IPS-15b (cell line): ENCODE results near the gene HDAC11.

Experiments
- H3K27me3 ChIP-seq: one replicate; pipeline ENCODE4 v1.6.1; 2013; ENCODE audit warnings: low read length; ENCODE audit not compliant: control insufficient read depth, insufficient read depth
- H3K36me3 ChIP-seq: one replicate; pipeline ENCODE4 v1.6.1; 2013; ENCODE audit warnings: low read length; ENCODE audit not compliant: control insufficient read depth, insufficient read depth
- H3K4me1 ChIP-seq: one replicate; pipeline ENCODE4 v1.6.1; 2013; ENCODE audit warnings: mild to moderate bottlenecking, low read length; ENCODE audit not compliant: control insufficient read depth, insufficient read depth
- H3K4me3 ChIP-seq: one replicate; pipeline ENCODE4 v1.5.1; 2013; ENCODE audit warnings: low read depth, low read length
- H3K9ac ChIP-seq: one replicate; pipeline ENCODE4 v1.6.1; 2013; ENCODE audit warnings: low read depth, mild to moderate bottlenecking, low read length
- H3K9me3 ChIP-seq: one replicate; pipeline ENCODE4 v1.6.1; 2013; ENCODE audit warnings: mild to moderate bottlenecking, low read length; ENCODE audit not compliant: control insufficient read depth, insufficient read depth

Gene HDAC11

DNA sequence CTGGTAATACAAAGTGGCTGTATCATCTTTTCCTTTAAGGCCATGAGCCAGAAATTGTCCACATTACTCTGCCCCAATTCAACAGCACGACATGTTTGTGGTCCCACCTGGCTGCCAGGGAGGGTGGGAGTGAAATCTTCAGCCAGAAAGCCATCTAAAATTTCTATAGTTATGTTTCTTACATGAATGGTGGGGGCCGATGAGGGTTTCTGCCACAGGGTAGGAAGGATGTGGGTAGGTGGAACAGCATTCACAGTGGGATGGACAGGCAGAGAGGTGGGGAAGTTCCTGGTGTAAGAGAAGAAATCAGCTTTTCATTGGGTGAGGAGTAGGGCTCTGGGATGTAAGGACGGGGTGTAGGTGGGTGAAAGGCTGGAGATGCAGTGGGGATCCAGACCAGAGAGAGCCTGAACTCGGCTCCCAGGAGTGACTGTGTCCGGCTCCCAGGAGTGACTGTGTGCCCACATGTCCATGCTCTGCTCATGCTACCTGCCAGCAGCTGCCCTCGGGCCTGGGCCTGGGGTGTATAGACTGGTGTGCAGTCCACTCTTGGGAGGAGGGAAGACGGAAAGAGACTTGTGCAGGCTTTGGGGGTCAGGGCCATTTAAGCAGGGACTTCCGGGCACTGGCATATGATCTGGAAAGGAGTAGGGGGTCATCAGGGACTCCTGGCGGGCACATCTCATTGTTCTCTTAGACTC, 65.0 kb downstream of the HDAC11 start:
- Histone ChIP-seq H3K36me3 (no peaks in the 10 kb centered on the region), H3K9me3 (no peaks in the 10 kb centered on the region), H3K9ac (no peak overlapping the region), H3K4me3 (no peak overlapping the region), H3K4me1 (peaks cover 9% of the 10 kb centered on the region), H3K27me3 (peaks cover 12% of the 10 kb centered on the region)

- no peak overlapping the region for H3K9ac ChIP-seq
- H3K36me3 ChIP-seq, result no peaks in the 10 kb centered on the region
- H3K4me3 ChIP-seq, result no peak overlapping the region
- H3K27me3 ChIP-seq, result peaks cover 13% of the 10 kb centered on the region
- no peaks in the 10 kb centered on the region for H3K9me3 ChIP-seq
- peaks cover 9% of the 10 kb centered on the region for H3K4me1 ChIP-seq
These were observed 65.9 kb downstream of the HDAC11 start for GRCh38 chr3:13545952-13546454.

DNA sequence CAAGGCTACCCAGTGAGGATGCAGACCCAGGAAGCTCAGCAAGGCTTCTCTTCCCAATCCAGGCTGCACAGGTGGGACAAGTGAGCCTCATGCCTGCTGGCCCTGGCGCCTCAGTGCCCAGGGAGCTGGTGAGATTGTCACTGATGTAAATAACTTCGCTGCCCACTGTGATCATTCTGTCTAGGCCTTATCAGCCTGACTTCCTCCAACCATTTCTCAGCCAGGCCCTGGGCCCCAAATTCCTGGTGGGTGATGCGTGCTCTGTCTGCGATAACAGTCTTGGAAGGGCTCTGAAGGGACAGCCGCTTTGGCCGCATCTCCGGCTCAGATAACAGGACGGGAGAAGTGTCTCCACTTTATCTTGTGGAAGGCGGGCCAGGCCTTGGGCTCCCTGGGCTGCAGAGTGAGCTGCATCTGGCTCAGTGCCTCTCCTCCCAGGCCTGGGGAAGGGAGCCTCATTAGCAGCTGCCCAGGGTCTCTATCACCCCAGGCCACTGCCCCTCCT, 66.6 kb downstream of the HDAC11 start:
- Histone ChIP-seq H3K9ac (no peak overlapping the region), H3K9me3 (no peaks in the 10 kb centered on the region), H3K27me3 (peaks cover 13% of the 10 kb centered on the region), H3K4me1 (peaks cover 9% of the 10 kb centered on the region), H3K4me3 (no peak overlapping the region), H3K36me3 (no peaks in the 10 kb centered on the region)

- Histone ChIP-seq H3K4me1 (peaks cover 9% of the 10 kb centered on the region), H3K9ac (no peak overlapping the region), H3K9me3 (no peaks in the 10 kb centered on the region), H3K4me3 (peak overlapping the region; percentile 37), H3K36me3 (no peaks in the 10 kb centered on the region), H3K27me3 (peaks cover 13% of the 10 kb centered on the region)
These were observed 67.7 kb downstream of the HDAC11 start for GRCh38 chr3:13547591-13548371.

DNA sequence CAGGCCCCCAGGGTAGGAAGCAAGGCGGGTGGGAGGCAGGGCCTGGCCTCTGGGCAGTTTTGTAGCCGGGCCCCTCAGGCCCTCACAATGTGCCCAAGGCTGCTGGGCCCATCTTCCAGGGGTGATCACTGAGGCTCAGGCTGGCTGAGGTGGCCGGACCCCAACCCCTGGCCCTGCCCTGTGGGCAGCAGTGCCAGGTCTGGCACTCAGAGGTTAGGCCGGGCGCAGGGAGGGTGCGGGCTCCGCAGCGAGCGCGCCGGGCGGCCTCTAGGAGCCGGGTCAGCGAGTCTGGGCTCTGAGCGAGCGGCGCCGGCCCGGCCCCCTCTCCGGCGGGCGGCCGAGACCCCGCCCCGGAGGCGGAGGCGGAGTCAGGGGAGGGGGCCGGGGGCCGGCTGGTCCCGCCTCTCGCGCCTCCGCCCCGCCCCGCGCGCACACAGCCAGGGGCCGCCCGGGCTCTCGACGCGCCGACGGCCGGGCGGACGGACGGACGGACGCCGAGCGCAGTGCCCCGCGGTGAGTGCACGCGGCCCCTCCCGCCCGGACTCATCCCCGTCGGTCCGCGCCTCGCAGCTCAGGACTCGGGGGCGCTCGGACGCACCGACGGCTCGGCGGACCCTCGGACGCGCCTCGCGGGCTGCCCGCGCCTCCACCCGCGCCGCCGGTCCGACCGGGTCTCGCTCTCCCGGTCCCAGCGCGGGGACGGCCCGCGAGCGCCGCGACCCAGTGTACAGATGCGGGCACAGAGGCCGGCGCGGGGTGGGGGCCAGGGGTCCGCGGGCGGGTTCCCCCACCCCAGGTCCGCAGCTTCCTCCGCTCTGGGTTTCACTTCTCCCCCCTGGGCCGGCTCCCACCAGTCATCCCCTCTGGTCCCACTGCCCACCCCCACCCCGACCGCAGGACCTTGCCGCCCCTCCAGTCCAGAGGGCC, 68.9 kb downstream of the HDAC11 start, which contains the start of gene FBLN2:
FBLN2 (plus strand) TSS at position 430 of the 927 bp plus-strand sequence. CDS start 21,231 bp downstream, outside the sequence.
- Histone ChIP-seq H3K9me3 (no peaks in the 10 kb centered on the region), H3K27me3 (peaks cover 13% of the 10 kb centered on the region), H3K4me3 (peak within 1 kb of the TSS; percentile 37), H3K9ac (no peak within 1 kb of the TSS), H3K36me3 (no peaks in the 10 kb centered on the region), H3K4me1 (peaks cover 9% of the 10 kb centered on the region)

DNA sequence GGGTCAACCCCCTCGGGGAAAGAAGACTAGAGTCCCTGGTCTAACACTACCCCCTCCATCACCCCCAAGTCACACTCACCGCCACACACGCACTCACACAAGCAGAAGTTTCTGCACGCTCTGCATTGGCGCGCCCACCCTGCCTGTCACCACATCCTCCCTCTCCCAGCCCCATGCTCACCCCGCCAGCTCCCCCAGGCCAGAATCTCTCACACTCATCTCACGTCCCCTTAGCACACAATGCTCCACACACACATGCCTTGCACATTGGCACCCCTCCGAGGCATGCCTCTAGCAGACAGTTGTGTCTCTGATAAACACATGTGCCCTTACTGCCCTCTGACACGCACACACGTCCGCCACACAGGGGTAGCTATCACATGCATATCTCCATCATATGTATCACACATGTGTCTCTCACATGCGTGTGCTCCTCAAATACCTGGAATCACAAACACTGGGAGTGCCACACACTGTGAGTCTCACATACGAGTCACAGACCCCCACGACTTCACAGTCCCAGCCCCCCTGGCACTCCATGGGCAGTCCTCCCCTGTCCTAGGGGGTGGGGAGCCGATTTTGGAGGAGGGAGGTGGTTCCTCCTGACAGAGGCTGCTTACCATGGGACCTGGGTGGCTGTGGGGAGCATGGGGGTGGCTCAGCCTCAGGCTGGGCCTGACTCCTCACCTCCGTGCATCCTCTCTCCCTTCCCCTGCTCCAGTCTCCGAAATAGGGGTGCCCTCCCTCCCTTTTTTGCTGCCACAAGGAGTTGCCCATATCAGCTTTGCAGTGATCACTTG, 69.7 kb downstream of the HDAC11 start:
- Histone ChIP-seq H3K36me3 (no peaks in the 10 kb centered on the region), H3K27me3 (peaks cover 13% of the 10 kb centered on the region), H3K4me1 (peaks cover 9% of the 10 kb centered on the region), H3K9ac (no peak overlapping the region), H3K4me3 (peak overlapping the region; percentile 26), H3K9me3 (no peaks in the 10 kb centered on the region)

DNA sequence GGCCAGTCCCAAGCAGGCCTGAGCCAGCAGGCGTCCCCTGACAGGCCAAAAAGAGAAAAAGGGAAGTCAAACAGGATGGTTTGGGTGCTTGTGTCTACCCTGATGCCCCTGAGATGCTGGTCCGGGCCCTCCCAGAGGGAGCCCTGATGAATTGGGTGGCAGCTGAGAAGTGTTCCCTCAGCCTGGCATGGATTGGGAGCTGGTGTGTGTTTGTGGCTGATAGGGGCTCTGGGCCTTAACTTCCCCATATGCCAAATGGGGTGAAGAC, 70.3 kb downstream of the HDAC11 start:
- Histone ChIP-seq H3K9me3 (no peaks in the 10 kb centered on the region), H3K4me3 (no peak overlapping the region), H3K9ac (no peak overlapping the region), H3K4me1 (peaks cover 9% of the 10 kb centered on the region), H3K36me3 (no peaks in the 10 kb centered on the region), H3K27me3 (peaks cover 13% of the 10 kb centered on the region)

- H3K9me3 ChIP-seq, result no peaks in the 10 kb centered on the region
- peaks cover 13% of the 10 kb centered on the region for H3K27me3 ChIP-seq
- peaks cover 9% of the 10 kb centered on the region for H3K4me1 ChIP-seq
- H3K36me3 ChIP-seq, result no peaks in the 10 kb centered on the region
- no peak overlapping the region for H3K9ac ChIP-seq
- no peak overlapping the region for H3K4me3 ChIP-seq
These were observed 70.8 kb downstream of the HDAC11 start for GRCh38 chr3:13550791-13551360.

GRCh38 chr3:13552857-13553652, 72.9 kb downstream of the HDAC11 start:
- Histone ChIP-seq H3K9me3 (no peaks in the 10 kb centered on the region), H3K9ac (no peak overlapping the region), H3K4me1 (peaks cover 5% of the 10 kb centered on the region), H3K27me3 (peaks cover 13% of the 10 kb centered on the region), H3K4me3 (no peak overlapping the region), H3K36me3 (no peaks in the 10 kb centered on the region)

- H3K9ac ChIP-seq, result no peak overlapping the region
- H3K4me3 ChIP-seq, result no peak overlapping the region
- peaks cover 8% of the 10 kb centered on the region for H3K27me3 ChIP-seq
- no peaks in the 10 kb centered on the region for H3K9me3 ChIP-seq
- H3K4me1 ChIP-seq, result no peaks in the 10 kb centered on the region
- no peaks in the 10 kb centered on the region for H3K36me3 ChIP-seq
These were observed 73.6 kb downstream of the HDAC11 start for GRCh38 chr3:13553686-13554085.
